NCI-H146 (cell line): ENCODE measurements around the gene BOK.
A peak's percentile ranks its signal among the peaks of the same experiment; 100 is the strongest.
"Not testable (repeated sequence)": the region's sequence is repeated elsewhere in the genome, so short reads cannot be mapped to it uniquely, and the experiment has no call there.

Experiments used
- DNase-seq: peaks from one replicate; lab custom pipeline; 2025; lab: John Stamatoyannopoulos, UW

BOK gene

GRCh38 chr2:241572915-241573651 lies 14.5 kb downstream of the BOK start:
- DNase-seq = not testable (repeated sequence)

- DNase-seq = no peak
Observed at GRCh38 chr2:241573741-241574140, 15.2 kb downstream of the BOK start.

DNA sequence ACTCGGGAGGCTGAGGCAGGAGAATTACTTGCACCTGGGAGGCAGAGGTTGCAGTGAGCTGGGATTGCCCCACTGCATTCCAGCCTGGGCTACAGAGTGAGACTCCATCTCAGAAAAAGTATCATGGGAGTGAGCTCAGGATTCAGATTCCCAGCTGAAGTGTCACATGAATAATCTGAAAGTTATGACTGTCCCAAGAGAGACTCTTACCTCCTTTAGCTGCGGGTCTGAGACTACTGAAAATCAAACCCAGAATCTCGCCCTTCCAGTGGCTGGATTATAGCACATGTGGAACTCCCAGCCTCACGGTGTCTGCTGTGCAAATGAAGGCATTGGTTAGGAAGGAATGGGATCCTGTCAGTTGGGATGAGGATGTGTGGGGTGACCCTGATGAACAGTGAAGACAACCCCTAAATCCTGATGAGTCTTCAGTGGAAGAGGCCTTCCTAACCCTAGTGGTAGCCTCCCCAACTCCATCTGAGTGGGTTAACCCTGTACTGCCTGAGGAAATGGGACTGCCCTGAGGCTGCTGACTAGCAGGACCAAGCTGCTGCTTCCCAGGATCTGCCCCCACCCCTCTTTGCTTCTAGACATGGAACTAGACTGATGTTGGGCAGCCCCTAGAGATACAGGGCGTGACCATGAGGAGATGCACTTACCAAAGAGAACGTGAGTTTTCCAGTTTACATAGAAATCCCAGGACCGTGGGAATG lies 16.5 kb downstream of the BOK start:
- no peak for DNase-seq

- no peak for DNase-seq
Observed at GRCh38 chr2:241575624-241576292, 17.2 kb downstream of the BOK start.

DNA sequence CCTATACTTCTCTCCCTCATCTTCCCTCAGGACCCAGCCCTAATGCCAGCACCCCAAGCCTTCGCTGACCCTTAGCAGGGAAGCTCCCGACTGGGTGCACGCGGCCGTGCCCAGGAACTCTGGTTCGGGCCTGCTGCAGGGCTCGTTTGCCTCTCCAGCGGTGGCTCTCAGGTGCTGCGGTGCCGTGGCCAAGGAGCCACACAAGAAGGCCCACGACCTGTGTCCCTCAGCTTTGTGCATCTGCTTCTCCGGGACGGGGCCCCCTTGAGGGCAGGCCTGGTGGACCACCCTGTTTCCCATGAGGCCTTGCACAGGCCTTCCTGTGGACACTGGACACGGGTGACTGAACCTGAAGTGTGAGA lies 17.7 kb downstream of the BOK start:
- no peak for DNase-seq

- no peak for DNase-seq
Observed at GRCh38 chr2:241577413-241578122, 19.0 kb downstream of the BOK start.

DNA sequence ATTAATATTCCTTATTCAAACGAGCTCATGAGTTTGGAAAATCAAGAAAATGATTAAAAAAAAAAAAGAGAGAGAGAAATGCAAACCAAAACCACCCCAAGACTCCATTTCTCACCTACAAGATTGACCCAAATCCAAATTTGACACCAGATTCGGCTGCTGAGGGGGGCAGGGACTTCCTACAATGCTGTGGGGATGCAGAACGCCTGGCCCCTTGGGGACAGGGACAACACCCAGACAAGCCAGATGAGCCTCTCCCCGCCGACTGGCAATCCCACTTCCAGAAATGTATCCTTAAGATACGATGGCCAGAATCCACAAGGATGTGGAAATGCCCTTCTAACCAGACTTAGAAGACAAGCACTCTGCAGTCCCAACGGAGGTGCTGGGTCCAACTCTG lies 20.7 kb downstream of the BOK start:
- no peak for DNase-seq

DNA sequence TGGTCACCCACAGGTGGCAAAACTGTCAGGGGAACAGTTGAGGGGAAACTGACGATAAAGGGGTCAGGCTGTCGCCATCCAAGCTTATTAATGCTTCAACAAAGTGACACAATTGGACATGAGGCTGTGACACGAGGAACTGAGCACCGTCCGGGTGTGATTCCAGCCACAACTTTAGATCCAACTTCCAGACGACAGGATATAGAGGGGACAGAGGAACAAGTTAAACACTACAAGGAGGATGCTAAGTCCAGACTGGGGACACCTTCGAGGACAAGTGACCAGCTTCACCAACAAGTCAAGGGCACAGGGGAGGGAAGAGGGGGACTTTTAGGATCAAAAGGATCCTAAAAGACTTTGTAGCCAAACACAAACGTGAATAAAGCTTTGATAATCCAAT lies 23.8 kb downstream of the BOK start:
- DNase-seq = no peak

DNA sequence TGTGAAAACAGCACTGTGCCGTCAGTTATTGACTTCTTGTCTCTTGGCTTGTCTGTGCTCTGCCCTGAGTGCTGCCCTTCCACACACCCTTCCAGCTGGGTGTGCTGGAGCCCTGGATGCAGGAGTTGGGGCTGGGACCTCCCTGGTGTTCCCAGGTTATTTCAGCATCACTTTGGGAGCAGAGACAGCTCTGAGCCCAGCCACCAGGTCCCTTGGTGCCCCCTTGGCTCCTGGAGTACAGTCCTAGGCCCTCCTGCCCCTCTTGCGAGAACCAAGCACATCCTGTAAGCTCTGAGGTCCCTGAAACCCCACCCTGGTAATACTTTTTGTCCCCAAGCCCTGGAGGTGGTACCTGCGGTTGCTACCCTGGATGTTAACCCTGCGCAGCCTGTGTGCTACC lies 24.3 kb downstream of the BOK start:
- no peak for DNase-seq

- DNase-seq = no peak
Observed at GRCh38 chr2:241584436-241584835, 25.9 kb downstream of the BOK start.

DNA sequence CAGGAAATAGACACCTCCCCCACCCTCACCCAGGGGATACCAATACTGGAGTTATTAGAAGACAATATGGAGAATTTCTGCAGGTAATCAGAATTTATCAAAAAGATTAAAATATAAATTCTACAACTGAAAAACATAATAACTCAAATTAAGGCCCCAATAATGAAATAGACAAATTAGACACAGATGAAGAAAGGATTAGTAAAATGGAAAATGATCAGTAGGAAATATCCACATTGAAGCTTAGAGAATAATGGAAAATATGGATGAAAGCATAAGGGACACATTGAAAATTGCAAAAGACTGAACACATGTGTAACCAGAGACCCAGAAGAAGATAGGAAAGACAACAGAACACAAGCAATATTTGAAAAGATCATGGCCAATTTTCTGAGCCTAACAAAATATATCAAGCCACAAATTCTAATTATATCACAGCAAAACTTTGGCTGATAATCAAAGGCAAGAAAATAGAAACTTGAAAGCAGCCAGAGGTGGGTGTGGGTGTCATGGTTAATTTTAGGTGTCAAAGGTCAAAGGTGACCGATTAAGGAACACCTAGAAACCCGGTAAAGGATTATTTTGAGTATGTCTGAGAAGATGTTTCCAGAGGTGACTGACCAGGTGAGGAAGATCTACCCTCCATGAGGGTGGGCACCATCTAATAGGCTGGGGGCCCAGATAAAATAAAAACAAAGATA lies 28.2 kb downstream of the BOK start:
- no peak for DNase-seq

- DNase-seq = not testable (repeated sequence)
Observed at GRCh38 chr2:241589863-241590262, 31.3 kb downstream of the BOK start.

- DNase-seq = not testable (repeated sequence)
Observed at GRCh38 chr2:241590496-241591455, 32.2 kb downstream of the BOK start.

DNA sequence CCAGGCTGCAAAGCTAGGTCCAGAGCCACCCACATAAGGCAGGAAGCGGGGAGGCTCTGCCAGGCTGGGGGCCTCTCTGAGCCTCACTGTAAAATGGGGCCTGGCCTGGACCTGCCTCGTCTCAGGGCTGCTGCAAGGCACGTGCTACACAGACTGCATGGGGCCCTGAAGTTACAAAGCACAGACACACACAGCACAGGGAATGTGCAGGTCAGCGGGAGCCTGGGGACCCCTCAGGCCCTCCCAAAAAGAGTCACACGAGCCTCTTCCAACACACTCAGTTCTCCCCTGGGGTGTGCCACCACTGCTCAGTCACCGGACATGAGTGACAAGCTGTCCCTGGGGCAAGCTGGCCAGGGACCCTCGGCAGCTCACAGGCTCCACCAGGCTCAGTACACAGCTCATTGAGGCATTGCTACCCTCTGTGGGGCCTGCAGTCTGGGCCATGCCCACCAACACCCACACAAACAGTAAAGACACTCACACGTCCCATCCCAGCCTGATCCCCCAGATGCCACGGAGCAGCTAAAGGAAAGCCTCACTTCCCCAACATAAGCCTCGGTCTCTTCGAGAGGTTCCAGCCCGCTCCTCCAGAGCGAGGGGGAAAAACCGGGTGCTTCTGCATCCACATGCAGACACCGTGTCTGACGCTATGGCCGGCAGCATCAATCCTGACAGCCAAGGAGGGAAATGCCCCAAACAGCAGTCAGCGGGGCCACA lies 33.7 kb downstream of the BOK start:
- no peak for DNase-seq

GRCh38 chr2:241593271-241593670 lies 34.7 kb downstream of the BOK start:
- DNase-seq = no peak

GRCh38 chr2:241595600-241596140 lies 37.1 kb downstream of the BOK start:
- no peak for DNase-seq

- no peak for DNase-seq
Observed at GRCh38 chr2:241597561-241597960, 39.0 kb downstream of the BOK start.

- DNase-seq = no peak
Observed at GRCh38 chr2:241598061-241598460, 39.5 kb downstream of the BOK start.

GRCh38 chr2:241598487-241598886 lies 39.9 kb downstream of the BOK start:
- peak; percentile 52 for DNase-seq

DNA sequence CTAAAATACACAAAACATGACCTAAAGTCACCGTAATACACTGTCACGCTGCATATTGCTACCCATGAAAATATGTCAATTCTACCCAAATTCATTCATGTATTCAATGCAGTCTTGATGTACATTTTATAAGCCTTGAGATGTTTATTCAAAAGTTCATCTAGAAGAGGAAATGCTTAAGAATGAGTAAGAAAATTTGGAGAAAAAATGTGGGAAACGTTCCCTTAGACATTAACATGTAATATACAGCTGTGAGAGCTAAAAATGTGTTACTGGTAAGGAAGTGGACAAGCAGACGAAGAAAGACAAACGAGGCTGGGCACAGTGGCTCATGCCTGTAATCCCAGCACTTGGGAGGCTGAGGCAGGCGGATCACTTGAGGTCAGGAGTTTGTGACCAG lies 41.1 kb downstream of the BOK start:
- no peak for DNase-seq
